Brain microvascular endothelial cell (primary cell): ENCODE measurements around the gene CD47.

Source experiments
- DNase-seq: peaks from one replicate; pipeline ENCODE4 v3.0.0-alpha.2; 2020
- H3K27ac ChIP-seq: fragments of 250-450 bp; sonication (Bioruptor Pico); 2 replicates; pipeline ENCODE4 v1.5.1; 2020; ENCODE audit warnings: mild to moderate bottlenecking, moderate library complexity
- H3K27me3 ChIP-seq: fragments of 250-450 bp; sonication (Bioruptor Pico); replicated peaks from 2 replicates; pipeline ENCODE4 v1.5.1; 2020; ENCODE audit warnings: mild to moderate bottlenecking
- H3K36me3 ChIP-seq: fragments of 250-450 bp; sonication (Bioruptor Pico); replicated peaks from 2 replicates; pipeline ENCODE4 v1.5.1; 2020; ENCODE audit warnings: mild to moderate bottlenecking
- H3K4me3 ChIP-seq: 2 replicates; pipeline ENCODE4 v1.5.1; 2011; ENCODE audit warnings: low read depth, mild to moderate bottlenecking, control low read depth, low read length, moderate library complexity
- in situ Hi-C: cut with HindIII; loops from 2 replicates; pipeline ENCODE4 v1.10.0; 2017; ENCODE audit warnings: low sequenced_read_pairs, low pct_ligation_motif_present
- TF ChIP-seq, protein P1 (sequence below): IDR thresholded peaks from 2 replicates; pipeline ENCODE4 v1.5.1; 2011; ENCODE audit warnings: low read depth, mild to moderate bottlenecking, moderate library complexity, low read length, control low read depth, inconsistent platforms; ENCODE audit errors: missing control alignments

CD47 gene

DNA sequence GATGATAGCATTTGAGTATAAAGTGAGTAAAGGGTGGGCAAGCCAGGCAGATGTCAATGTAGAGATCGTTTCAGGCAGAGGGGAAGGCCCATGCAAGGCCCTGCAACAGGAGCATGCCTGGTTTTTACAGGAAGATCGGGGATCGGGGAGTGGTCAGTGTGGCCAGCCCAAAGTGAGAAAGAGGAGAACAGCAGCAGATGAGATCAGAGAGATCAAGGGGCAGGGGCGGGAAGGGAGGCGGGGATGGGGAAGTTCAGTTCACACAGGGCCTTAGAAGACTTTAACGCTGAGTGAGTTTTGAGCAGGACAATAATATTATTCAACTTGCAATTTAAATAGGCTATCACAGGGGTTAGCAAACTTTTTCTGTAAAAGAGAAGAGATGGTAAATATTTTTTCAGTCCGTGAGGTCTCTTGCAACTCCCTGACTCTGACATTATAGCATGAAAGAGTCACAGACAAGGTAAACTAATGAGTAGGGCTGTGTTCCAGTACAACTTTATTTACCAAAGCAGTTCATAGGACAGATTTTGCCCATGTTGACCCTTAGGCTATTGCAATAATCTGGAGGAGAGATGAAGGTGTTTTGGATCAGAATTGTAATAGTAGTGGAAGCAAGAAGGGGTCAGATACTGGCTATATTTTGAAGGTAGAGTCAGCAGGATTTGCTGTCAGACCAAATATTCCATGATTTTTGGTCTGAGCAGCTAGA is 12.4 kb upstream of the CD47 start:
- H3K36me3 ChIP-seq: no peaks in the 10 kb centered on the region

DNA sequence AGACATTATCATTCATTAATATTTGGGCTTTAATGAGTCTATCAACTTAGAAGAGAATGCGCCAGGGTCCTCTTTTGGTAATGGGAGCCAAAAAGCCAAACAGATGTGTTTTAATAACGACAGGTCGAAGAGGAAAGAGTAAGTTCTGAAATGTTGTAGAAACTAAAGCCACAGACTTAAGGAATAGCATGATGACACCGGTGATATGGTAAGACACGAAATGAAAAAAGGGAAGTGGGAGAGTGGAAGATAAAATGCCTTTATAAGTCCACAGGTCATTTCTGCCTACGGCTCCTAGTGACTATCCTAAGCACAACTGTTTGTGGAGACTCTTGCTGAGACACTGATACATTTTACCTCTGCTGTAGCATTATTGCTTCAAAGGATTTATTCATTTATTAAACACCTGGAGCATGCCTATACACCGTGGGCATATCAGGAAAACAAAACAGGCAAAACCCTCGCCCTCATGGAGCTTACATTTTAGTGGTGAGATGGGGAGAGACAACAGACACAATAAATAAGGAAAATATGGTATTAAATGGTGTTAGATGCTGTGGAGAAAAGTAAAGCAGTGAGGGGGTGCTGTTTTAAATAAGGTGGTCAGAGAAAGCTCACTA is 11.7 kb upstream of the CD47 start:
- Histone ChIP-seq H3K27ac (no peak overlapping the region), H3K4me3 (no peak overlapping the region), H3K36me3 (no peaks in the 10 kb centered on the region), H3K27me3 (no peaks in the 10 kb centered on the region)
- TF ChIP-seq, protein P1, sequence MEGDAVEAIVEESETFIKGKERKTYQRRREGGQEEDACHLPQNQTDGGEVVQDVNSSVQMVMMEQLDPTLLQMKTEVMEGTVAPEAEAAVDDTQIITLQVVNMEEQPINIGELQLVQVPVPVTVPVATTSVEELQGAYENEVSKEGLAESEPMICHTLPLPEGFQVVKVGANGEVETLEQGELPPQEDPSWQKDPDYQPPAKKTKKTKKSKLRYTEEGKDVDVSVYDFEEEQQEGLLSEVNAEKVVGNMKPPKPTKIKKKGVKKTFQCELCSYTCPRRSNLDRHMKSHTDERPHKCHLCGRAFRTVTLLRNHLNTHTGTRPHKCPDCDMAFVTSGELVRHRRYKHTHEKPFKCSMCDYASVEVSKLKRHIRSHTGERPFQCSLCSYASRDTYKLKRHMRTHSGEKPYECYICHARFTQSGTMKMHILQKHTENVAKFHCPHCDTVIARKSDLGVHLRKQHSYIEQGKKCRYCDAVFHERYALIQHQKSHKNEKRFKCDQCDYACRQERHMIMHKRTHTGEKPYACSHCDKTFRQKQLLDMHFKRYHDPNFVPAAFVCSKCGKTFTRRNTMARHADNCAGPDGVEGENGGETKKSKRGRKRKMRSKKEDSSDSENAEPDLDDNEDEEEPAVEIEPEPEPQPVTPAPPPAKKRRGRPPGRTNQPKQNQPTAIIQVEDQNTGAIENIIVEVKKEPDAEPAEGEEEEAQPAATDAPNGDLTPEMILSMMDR: no peak
- in situ Hi-C loops: no loop called here
- DNase-seq: no peak

More for the DNA sequence above, 12.4 kb upstream of the CD47 start:
- TF ChIP-seq, protein P1: no peak
- no peaks in the 10 kb centered on the region for H3K27me3 ChIP-seq
- no peak for DNase-seq
- H3K4me3 ChIP-seq: no peak overlapping the region
- in situ Hi-C loops: no loop called here
- no peak overlapping the region for H3K27ac ChIP-seq

DNA sequence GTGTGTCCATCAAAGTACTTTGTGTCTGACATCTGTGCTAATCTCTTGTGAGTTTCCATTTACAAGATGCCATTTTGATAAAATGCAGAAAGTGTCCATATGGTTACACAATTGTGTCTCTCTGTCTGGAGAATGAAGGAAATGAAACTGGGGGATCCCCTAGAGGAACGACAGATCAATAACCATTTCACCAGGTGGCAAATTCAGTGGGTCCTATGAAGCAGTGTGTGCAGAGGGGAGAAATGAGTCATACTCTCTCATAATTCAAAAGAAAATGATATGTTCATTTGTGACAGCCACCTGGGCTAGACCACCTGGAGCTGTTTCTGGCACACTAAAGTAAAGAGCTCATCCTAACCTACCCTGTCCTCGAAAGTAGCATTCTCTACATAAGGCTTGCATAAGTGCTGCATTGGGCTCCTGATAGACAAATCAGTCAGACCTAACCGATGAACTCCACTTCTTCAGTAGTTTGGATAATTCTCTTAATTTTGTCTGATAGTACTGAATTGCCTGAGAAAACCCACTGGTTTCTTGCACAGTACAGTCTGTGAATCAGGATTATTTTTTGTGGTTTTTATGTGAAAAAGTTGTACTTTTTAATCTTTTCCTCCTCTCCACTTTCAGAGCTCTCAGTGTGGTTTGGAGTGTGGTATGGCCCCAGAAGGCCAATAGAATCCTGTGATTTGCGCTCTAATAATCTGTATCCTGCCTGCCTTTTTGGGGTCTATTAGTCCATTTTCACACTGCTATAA is 10.3 kb upstream of the CD47 start:
- no peak for DNase-seq
- H3K27ac ChIP-seq: no peak overlapping the region
- no peaks in the 10 kb centered on the region for H3K36me3 ChIP-seq
- no peaks in the 10 kb centered on the region for H3K27me3 ChIP-seq
- no peak overlapping the region for H3K4me3 ChIP-seq
- in situ Hi-C loops: no loop called here
- TF ChIP-seq, protein P1: no peak

DNA sequence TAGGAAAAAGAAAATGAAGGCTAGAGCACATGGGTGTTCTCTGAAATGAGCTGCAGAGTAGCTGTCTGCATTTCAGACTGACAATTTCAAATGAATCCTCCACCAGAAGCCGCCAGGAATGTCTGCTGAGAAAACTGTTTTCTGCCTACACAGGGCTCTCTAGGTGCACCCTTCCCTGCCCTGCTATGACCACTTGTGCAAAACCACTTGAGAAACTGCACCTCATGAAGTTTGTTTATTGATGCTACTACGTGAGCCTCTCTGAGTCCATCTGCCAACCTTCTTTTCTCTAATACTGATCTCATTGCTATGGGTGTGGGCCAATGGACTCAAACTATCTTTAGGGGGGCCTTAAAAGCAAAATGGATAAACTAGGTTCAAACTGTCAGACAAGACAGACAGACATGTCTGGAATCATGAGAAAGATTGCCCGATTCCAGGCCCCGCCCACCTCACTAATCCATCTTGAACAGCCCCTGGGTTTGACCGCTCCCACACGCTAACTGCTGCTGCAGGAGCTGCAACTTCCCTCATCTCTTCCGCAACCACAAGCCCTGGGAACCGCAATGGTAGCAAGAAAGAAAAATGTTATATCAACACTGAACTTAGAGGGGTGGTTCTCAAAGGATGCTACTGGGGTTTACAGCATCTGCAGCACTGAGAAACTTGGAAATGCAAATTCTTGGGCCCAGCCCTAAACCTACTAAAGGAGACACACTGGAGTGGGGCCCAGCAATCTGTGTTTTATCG is 9.0 kb upstream of the CD47 start:
- Histone ChIP-seq H3K4me3 (no peak overlapping the region), H3K27me3 (no peaks in the 10 kb centered on the region), H3K27ac (no peak overlapping the region), H3K36me3 (no peaks in the 10 kb centered on the region)
- in situ Hi-C loops: no loop called here
- DNase-seq: no peak
- TF ChIP-seq, protein P1: no peak

GRCh38 chr3:108099244-108099643 is 8.4 kb upstream of the CD47 start:
- TF ChIP-seq, protein P1: no peak
- in situ Hi-C loops: no loop called here
- no peak for DNase-seq
- Histone ChIP-seq H3K36me3 (no peaks in the 10 kb centered on the region), H3K27ac (no peak overlapping the region), H3K27me3 (no peaks in the 10 kb centered on the region), H3K4me3 (no peak overlapping the region)
